ENCODE measurements around the gene MIDN.

The MIDN gene

DNA sequence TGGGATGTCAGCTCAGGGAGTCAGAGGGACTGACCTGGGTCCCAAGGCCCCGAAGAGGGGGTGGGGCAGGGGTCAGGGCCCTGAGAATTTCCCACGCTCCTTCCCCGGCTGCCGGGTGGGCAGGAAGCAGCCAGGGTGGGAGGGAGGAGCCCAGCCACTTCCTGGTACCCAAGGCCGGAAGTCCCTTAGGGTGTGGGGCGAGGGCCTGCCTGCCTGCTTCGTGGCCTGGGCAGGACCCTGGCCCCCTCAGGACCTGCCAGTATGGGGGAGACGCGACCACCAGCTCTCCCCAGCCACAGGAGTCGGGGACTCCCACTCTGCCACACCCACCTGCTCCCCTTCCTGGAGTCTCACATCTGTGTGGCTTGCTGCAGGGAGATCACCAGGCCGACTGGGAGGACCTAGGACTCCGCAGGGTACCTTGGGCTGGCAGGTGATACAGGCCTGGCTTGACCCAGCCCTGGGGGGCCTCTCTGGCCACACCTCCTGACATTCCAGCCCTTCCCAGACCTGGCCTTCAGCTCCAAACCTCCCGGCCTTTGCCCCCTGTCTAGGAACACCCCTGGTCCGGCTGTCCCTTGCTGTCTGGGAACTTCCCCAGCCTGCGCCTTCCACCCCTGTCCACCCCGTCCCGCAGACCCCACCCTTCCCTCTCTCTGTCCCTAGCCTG is 11.0 kb downstream of the MIDN start:
- DNase-seq (ENCODE audit: low read depth), result no peak

DNA sequence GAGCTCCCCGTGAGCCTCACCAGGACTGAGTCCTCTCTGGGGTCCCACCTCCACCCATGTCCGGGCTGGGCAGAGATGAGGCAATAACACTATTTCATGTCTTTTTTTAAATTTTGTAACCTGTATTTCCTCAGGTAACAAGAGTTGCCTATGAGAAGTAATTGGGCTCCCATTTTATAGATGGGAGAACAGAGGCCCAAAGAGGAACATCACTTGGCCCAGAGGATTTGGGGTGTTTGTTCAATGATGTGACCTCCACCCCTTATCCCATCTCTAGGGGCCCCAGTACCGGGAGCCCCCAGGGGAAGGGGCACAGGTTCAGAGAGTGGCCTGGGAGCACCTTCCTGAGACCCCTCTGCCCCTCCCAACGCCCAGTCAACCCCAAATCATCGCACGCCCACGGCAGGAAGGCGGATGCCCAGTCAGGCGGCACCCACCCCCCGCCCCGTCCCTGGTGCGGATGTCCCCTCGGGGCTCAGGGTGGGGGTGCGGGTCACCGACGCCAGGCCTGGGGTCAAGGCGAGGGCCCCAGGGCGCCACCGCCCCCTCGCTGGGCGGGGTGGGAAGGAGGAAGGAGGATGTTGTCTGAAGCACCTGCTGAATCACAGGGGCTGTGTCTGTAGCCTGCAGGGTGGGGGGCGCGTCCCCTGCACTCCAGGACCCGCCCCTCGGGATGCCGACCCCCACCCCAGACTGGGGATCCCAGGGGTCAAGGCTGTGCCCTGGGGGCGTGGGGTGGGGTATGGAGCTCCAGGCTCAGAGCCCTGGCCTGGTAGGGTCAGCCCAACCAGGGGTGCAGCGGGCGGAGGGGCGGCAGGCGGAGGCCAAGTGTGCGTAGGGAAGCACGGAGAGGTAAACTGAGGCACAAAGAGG is 11.7 kb downstream of the MIDN start:
- no peak for DNase-seq (ENCODE audit: low read depth)

DNA sequence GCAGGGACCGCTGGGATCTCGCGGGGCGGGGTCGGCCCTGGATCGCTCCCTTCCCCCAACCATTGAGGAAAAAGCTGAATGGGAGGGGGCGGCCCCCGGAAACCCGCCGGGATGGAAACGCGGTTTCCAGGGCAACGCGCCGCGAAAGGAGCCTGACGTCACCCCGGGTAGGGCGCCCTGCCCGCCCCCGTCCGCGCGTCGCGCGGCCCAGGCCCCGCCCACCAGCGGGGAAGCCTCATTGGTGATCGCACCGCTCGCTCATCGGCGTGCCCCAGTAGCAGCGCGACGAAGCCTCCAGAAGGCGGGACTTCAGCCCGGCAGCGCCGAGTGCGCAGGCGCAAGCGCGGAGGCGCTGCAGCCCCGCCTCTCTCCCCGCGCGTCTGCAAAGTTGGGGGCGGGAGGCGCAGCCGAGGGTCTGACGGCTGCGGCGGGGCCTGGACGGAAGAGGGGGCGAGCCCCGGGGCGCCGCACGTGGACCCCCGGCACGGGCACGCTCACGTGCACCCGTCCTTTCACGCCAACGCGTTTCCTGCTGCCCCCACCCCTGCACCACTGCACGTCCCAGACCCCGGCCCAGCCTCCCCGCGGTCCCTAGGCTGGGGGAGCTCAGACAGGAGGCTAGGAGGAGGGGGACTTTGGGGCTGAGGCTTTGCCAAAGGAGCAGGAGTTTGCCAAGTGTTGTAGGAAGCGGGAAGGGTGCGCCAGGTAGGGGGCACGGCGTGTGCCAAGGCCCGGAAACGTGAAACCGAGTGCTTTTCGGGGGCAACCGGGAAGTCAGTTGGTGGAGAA is 12.6 kb downstream of the MIDN start:
- peak; percentile 90 for DNase-seq (ENCODE audit: low read depth)

DNA sequence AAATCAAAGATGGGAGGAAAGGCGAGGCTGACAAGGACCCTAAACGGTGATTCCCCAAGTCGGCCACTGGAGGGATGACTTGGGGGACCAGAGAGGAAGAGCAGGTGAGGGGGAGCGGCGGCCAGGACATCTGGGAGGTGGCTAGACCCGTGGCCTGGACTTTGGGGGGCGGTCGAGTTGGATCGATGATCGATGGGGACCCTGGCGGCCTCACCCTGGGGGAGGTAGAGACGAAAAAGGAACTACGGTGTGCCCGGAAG is 13.1 kb downstream of the MIDN start:
- no peak for DNase-seq (ENCODE audit: low read depth)

DNA sequence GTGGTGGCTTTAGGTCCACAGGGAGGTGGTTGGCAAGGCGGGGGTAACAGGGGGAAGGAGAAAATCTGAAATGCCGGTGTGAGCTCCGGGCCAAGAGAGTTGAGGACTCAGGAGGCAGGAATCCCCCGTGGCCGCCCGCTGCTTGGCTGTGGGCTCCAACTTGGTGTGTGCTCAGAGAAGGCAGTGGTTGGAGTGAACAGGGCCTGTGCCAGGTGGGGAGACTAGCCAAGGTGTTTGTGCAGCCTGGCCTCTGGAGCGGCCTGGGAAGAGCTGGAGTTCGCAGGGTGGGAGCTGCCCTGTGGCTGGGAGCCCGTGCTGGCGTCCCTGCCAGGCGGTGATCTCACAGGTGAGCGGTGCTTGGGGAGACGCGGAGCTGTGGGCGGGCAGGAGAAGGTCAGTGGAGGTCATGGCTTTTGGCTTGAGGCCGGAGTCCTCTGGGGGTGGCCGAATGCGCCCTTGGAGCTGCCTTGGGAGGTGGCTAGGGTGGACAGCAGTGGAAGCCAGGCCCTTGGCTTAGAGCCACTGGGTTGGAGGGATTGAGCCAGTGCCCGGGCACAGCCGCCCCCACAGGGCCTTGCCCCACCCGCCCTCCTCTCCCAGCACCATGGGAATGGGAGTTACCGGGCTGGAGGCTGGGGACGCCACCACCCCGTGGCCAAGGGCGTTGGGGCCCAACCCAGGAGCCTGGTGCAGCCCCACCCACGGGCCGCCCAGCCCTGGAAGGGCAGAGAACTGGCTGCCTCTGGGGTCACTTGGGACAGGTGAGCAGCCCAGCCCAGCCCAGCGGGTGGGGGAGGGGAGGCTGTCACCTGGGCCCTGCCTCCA is 13.6 kb downstream of the MIDN start:
- no peak for DNase-seq (ENCODE audit: low read depth)

DNA sequence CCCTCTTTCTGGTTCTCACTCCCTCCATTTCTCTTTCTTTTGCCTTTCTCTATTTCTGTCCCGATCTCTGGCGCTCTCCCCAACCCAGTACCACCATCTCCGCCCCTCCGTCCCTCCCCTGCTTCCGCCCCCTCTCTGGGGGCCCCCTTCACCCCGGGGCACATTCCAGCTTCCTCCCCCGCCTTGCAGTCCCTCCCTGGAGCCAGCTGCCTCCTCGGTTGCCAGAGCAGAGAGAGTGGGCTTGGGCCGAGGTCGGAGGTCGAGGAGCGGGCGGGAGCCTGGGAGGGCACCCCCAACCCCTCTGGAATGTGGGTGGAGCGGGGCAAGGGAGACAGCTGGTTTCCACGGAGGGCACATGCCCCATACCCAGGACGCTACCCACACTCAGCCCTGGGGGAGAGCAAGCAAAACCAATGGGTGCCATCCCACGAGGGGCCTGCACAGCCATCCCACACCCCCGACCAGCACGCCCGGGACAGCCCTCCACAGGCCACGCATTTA is 14.3 kb downstream of the MIDN start:
- DNase-seq (ENCODE audit: low read depth), result no peak

DNA sequence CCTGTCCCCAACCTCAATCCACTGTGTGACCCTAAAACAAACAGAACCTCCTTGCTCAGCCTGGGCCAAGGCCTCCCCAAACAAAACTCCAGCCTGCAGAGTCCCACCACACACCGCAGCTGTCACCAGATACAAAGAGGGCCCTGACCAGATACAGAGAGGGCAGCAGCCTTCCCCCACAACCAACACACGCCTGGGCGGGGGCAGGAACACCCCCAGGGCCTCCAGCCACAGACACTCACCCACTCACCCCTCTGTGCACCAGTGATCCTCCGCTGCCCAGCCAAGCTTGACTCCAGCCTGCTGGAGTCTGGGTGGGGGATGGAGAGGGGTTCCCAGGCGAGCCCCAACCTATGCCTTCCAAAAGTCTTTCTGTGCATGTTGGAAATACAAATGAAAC is 14.8 kb downstream of the MIDN start:
- no peak for DNase-seq (ENCODE audit: low read depth)

DNA sequence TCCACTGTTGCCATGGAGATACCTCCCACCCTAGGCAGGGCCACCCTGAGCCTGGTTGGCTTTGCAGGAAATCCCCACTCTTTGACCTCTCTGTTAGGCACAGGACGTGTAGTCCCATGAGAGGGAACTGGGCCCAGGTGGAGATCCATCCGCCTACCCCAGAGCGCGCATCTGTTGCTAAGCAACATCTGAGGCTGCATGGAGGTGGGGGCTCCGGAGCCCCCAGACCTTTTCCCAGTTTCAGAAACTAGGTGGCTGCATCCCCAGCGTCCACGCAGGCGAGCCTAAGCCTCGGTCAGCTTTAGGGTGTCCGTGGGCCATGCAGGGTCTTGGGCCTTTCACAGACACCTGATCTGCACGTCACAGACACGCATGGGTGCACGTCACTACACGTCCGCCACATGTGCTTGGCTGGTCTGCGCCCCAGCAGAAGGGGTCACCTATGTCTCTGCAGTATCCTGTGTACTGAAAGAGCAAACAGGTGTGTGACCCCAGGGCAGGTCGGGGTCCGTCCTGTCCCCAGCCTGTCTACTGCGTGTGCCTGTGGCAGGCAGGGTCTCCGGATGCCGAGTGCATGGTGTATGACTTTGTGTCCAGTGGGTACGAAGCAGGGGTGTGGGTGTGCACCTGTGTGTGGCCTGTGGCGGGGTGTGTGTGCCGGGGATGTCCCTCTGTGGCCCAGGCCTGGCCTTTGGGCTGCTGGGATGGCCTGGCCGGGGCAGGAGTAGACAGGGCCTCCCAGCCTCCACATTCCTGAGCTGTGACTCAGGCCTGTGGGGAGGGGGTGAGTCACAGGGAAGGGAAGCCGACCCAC is 16.6 kb downstream of the MIDN start:
- no peak for DNase-seq (ENCODE audit: low read depth)

DNA sequence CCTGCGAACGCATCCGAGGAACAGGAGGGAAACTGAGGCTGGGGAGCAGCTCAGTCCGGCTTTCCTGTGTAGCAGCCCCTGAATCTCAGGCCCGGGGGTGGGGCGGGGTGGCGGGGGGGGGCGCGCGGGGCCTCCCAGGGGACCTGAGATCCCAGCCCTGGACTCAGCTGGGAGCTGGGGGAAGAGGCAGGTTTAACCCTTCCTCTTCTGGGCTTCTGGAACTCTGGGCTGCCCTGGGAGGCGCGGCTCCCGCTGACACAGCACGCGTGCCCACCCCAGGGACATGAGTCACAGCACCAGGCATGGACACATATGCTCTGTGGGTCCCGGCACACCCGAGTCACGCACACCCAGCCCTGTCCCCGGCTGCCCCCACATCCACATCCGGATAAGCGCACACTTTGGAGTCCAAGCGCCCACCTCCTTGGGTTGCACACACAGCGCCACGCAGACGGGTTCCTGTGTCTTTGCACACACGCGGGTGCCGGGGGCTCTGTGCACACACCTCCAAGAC is 17.3 kb downstream of the MIDN start:
- DNase-seq (ENCODE audit: low read depth), result no peak

DNA sequence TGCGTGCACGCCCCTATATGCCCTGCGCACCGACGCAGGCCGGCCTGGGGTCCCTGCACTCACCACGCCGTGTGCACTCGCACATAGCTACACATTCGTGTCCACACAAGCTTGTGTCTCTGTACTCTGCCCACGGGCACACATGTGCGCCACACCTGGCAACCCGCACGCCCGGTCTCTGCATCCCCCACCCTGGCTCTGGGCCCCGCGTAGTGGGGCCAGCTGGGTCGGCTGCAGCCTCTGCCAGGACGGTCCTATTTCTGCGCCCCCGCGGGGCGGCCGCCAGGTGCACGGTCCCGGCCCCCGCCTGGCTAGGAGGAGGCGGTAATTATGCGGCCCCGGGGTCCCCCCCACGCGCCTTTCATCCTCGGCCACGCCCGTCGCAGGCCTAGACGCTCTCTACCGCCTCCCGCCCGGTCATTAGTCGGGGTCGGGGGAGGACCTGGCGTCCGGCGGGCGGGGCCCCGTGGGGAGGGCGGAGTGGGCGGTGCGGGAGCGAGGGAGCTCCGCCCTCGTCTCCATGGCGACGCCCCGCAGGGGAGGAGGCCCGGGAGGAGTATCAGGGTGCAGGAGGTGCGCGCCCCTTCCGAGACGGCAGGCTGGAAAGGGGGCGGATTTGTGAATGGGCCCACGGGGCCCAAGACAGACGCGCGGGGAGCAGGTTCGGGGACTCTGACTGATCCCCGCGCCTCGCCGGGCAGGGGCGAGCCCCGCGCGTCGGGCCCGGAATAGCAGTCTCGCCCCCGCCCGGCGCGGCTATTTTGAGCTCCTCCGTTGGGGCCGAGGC is 17.9 kb downstream of the MIDN start:
- no peak for DNase-seq (ENCODE audit: low read depth)

DNA sequence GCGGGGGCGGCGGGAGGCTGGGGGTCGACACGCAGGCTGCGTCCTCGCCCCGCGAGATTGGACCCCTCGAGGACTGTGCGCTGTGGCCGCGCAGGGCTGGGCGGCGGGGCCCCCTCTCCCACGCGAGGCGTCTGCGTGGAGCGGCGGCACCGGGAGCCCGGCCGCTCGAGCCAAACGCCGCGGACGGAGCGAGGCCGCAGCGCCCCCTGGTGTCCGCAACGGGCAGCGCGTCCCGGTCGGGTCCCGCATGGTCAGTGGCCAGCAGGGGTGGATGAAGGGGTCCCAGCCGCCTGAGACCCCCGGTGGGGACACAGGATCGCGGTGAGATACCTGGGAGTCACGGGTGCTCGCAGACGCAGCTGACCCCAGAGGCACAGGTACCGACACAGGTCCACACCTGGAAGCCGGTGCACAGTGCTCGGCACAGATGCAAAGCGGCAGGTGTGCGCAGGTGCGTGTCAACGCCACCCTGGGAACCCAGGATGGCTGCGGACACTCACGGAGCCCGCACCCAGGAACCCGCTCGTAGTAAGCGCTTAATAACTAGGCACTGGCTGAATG is 18.6 kb downstream of the MIDN start:
- DNase-seq (ENCODE audit: low read depth), result no peak

DNA sequence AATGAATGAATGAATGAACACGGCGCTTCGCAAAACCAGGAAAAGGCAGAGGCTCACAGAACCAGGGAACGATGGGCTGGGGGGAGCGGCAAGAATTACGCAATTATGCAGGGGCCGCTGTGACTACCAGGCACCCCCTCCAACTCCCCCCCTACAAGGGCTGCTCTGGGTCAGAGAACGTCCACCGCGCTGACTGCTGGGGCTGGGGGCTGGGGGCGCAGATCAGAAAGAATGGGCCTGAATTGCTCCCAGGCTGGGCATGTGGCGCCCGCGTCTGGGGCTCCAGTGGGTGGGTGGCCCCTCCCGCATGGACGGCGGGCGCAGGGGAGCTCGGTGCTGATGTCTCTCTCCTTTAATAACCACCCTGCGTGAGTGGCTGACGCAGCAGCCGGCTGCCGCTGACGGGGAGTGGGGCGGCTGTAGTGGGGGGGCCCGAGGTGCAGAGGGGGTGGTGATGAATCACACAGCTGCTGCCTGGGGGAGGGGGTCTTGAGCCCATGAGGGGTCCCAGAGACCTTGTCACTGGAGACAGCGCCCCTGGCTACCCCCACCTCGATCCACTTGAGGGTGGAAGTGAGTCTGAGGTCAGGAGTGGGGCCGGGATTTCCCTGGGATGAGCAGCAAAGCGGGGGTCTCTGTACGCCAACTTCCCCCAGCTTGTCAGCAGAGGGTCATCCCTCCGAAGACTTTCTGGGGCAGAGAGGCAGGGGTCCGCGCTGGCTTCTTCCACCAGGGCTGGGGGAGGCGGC is 19.3 kb downstream of the MIDN start:
- DNase-seq (ENCODE audit: low read depth), result no peak

DNA sequence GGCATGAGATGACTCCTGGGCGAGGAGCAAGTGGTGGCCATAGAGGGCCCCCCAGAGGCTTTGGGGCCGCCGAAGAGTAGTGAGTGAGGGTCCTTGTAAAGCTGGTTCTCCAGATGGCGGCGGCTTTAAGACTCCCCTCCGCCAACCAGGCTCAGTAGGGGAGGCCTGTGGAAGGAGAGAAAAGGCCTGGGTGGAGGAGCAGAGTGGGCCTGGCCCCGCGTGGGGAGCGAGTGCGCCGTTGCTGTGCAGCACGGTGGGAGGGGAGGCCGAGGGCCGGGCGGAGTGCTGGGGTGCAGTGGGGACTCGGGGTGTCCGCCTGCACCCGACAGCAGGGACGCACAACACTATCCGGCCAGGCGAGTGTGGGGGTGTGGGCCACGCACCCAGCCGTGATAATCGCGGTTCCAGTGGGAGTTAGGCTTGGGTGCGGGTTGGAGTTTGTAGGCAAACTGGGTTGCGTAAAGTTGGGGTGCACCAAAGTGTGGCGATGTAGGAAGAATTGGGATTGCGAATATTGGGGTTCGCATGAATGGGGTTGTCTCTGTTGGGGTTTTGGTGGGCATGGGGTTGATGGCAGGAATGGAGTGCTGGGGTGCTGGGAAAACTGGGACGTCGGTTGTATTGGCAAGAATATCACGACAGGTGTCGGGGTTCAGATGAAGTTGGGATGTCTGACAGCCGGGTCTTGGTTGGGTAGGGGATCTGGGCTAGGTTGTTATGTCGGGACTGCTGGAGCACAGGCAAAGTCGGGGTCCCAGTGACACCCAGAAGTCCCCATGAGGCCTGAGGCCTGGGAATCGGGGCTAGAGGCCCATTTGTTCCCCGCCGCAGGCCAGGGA is 20.1 kb downstream of the MIDN start:
- DNase-seq (ENCODE audit: low read depth), result no peak

DNA sequence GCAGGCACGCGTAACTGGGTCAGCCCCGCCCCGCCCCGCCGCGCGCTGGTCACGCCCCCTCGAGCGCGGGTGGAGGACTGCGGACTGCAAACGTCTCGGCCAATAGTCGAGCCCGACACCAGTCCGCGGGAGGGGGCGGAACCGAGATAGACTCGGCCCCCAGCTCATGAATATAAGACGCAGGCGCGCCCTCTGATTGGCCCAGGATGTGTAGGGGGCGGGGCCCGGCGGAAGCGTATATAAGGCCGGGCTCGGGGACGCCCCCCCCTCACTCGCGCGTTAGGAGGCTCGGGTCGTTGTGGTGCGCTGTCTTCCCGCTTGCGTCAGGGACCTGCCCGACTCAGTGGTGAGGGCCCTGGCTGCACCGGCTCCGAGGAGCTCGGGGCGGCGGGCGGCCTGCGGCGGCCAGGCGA is 20.7 kb downstream of the MIDN start, which contains the start of gene CIRBP:
CIRBP (plus strand) TSS at position 268 of the 413 bp plus-strand sequence. CDS start 1,602 bp downstream, outside the sequence.
- DNase-seq (ENCODE audit: low read depth), result peak; percentile 95

DNA sequence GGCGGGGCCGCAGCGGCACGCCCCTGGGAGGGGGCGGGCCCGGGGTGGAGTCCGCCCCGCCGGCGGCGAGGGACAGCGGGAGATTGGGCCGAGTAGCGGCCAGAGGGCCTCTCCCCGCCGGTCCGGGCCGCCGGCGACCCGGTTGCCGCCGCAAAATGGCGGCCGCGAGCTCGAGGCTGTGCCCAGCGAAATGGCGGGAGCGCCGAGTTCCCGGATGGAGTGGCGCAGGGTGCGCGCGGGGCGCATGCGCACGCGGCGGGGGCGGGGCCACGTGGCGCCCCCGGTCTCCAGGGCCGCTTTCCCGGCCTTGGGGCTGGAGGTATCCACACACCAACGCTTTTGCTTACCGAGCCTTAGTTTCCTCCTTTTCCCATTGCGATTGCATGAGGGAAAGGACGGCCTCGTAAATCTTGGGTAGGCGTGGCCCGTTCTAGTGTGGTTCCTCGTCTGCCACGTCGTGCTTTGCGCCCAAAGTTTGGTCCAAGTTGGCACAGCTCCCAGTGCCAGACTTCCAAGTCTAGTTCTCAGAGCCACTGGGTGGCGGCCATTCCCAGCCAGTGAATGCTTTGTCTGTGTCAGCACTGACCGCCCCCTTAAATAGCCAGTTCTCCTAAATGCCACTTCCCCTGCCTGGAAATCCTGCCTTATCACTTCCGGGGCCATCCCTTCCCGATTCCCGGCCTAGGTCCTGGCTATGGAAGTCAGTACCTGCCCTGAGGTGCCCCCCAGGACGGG is 21.3 kb downstream of the MIDN start:
- DNase-seq (ENCODE audit: low read depth), result no peak

DNA sequence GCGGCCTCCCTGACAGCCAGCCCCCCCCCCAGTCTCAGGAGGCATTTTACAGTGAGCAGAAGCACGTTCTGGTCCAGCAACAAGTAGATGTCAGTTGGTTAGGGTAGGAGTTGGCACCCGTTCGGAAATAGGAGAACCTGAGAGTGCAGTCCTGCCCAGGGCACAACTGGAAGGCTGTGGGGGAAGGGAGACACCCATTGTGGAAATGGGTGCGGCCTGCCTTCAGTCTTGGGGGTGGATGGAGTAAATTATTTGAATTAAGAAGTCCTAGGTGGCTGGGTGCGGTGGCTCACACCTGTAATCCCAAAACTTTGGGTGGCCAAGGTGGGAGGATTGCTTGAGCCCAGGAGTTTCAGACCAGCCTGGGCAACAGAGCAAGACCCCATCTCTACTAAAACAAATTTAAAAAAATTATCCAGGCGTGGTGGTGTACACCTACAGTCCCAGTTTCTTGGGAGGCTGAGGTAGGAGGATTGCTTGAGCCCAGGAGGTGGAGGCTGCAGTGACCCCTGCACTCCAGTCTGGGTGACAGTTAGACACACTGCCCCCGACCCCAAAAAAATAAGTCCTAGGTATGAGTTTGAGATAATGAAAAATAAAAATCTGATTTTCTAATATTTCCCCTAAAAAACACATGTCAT is 21.9 kb downstream of the MIDN start:
- no peak for DNase-seq (ENCODE audit: low read depth)

Measured in stimulated activated CD8-positive, alpha-beta memory T cell treated with anti-CD3 and anti-CD28 coated beads, Interleukin-15, amount 100 ng/mL, for 24 hours (primary cell).